ENCODE results near the gene ROCK1.

GRCh38 chr18:21112543-21113105 lies 1.0 kb upstream of the ROCK1 start:
- TF ChIP-seq CTCF (IDR thresholded peaks at IDR 0.05; ENCODE audit: low read depth, low read length) = no peak
- TF ChIP-seq, protein P1, sequence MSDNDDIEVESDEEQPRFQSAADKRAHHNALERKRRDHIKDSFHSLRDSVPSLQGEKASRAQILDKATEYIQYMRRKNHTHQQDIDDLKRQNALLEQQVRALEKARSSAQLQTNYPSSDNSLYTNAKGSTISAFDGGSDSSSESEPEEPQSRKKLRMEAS (IDR thresholded peaks at IDR 0.05; ENCODE audit: low read depth, low read length) = no peak
- no peak for TF ChIP-seq POLR2A (IDR thresholded peaks at IDR 0.05; ENCODE audit: extremely low read depth, insufficient read length)
- no peak for TF ChIP-seq MYC (IDR thresholded peaks at IDR 0.05; ENCODE audit: low read depth, low read length)
